Left renal cortex interstitium (tissue), 4 donors: ENCODE results near the gene IGSF3. TPM values are rescaled to one million over a fixed set of nuclear protein-coding genes. Genes with fewer than 3 reads are reported as not detected.

ENCODE experiments used
- DNase-seq, 4 donors: peaks; one replicate each; pipeline ENCODE4 v3.0.0-alpha.2; 2013; ENCODE audit warnings: low read depth in 4 of 4, low spot score in 2 of 4, missing footprints in 1 of 4
- polyA plus RNA-seq, 4 donors: library from polyadenylated mRNA; unstranded; fragments of 120-200 nt; gene quantifications; one replicate each; pipeline ENCODE4 v1.2.1, GENCODE V29; 2013; ENCODE audit not compliant: insufficient read length in 4 of 4

The IGSF3 gene
- polyA plus RNA-seq, 4 donors = 26.0 to 29.4 (median 28.7) TPM

GRCh38 chr1:116532671-116533428 is 134.7 kb downstream of the IGSF3 start:
- DNase-seq = no peak

DNA sequence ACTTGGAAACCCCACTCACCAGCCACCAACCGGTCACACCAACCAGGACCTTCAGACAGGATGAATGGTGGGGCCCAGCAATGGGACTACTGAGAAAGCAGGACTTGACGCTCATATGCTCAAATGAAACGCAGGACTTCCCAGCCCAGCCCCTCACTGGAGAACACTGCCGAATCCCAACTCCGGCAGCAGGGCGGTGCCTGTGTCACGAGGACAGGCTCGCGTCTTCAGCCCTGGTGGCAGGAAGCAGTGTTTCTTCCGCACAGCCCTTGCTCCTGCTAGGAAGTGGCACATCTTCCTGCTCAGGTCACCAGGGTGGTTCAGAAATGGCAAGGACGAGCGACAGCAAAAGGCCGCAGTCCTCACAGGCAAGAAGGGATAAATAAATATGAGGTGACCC is 135.6 kb downstream of the IGSF3 start:
- DNase-seq = no peak

- DNase-seq = no peak
These were observed 137.9 kb downstream of the IGSF3 start for GRCh38 chr1:116529681-116530080.

- no peak for DNase-seq
These were observed 138.3 kb downstream of the IGSF3 start for GRCh38 chr1:116529199-116529631.

DNA sequence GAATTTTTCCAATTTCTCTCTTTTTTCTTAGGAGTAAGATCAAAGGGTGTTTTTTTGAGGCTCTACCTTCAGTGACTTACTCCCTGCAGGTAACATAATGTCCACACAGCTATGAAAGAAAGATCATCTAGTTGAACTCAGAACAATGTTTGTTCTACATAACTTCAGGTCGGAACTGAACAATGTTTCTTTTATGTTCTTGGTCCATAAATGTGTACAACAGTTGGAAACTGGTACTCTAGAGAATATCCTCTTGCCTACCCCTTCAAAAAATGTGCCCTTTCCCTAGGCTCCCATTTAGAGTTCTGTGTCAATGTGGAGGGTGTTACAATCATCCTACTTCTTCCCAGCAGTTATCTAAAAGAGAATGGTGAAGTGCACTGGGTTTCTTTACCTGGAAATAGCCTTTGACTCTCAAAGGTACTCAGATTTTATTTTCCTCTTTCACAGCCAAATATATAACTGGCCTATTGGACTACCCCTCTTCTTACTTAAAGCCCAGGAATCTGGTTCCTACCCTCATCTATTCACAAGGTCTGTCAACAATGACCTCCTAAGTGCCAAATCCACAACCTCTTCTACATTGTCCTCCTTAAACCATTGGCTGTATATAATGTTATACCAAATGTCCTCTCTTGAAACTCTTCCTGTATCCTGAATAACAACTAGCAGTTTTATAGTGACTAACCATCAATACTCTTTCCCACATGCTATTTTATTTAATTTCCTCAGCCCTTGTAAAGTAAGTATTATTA is 139.0 kb downstream of the IGSF3 start:
- no peak for DNase-seq

- DNase-seq = no peak
These were observed 142.1 kb downstream of the IGSF3 start for GRCh38 chr1:116525440-116525839.

Other genes with a start within 250 kb of the IGSF3 start
- gene CD58, start 96.7 kb downstream of the IGSF3 start, polyA plus RNA-seq = 10 to 100 TPM; 15.0 to 18.8 (median 15.8) TPM
- gene CD2, start 86.7 kb upstream of the IGSF3 start, polyA plus RNA-seq = under 1 TPM; 0.08 to 0.34 (median 0.20) TPM
- gene PTGFRN, start 242.2 kb upstream of the IGSF3 start, polyA plus RNA-seq = 10 to 100 TPM; 31.1 to 68.1 (median 52.9) TPM